ENCODE data around the gene TOMM5.

The TOMM5 gene

GRCh38 chr9:37542488-37542887, 49.9 kb downstream of the TOMM5 start:
- Histone ChIP-seq H3K36me3 (ENCODE audit: insufficient read depth) (no peaks in the 10 kb centered on the region), H2AFZ (ENCODE audit: low read depth) (no peak overlapping the region), H3K27me3 (ENCODE audit: insufficient read depth, low read depth) (no peaks in the 10 kb centered on the region), H3K9ac (no peak overlapping the region), H3K79me2 (ENCODE audit: insufficient read depth, low read depth) (no peaks in the 10 kb centered on the region), H4K20me1 (ENCODE audit: insufficient read depth) (no peaks in the 10 kb centered on the region), H3K4me2 (no peak overlapping the region), H3K27ac (no peak overlapping the region; the same call in 1 of the 2 replicates), H3K4me1 (ENCODE audit: low read depth, poor library complexity, severe bottlenecking) (peaks cover 9% of the 10 kb centered on the region), H3K4me3 (IDR thresholded peaks at IDR 0.05; ENCODE audit: insufficient read depth, low read depth, low read length) (no peak overlapping the region)
- no peak for TF ChIP-seq CTCF (conservative IDR thresholded peaks at IDR 0.05; ENCODE audit: low read depth, low read length)

DNA sequence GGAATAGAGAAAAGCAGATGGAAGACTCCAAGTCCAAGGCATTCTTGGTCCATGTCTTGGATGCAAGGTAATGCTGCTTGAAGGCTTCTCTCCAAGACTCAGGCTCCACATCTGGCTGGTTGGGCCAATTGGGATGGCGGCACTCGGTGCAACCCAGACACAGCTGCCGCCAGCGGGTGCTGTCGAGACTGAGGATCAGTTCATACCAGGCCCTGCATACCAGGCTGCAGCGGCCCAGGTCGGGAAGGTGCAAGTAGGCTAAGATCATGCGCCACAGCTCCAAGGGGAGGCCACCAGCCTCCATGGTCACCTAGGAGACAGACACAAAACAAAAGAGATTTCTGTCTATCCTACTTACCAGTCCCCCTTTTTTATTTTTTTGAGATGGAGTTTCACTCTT, 50.9 kb downstream of the TOMM5 start:
- H3K27ac ChIP-seq, result no peak overlapping the region

GRCh38 chr9:37540634-37541033, 51.8 kb downstream of the TOMM5 start:
- no peak for TF ChIP-seq CTCF (conservative IDR thresholded peaks at IDR 0.05; ENCODE audit: low read depth, low read length)
- no peak overlapping the region for H3K9ac ChIP-seq
- no peaks in the 10 kb centered on the region for H3K27me3 ChIP-seq (ENCODE audit: insufficient read depth, low read depth)
- H3K36me3 ChIP-seq (ENCODE audit: insufficient read depth), result no peaks in the 10 kb centered on the region
- no peak overlapping the region for H3K4me2 ChIP-seq
- H3K27ac ChIP-seq, result no peak overlapping the region
- no peak overlapping the region for H2AFZ ChIP-seq (ENCODE audit: low read depth)
- H4K20me1 ChIP-seq (ENCODE audit: insufficient read depth), result no peaks in the 10 kb centered on the region
- peaks cover 9% of the 10 kb centered on the region for H3K4me1 ChIP-seq (ENCODE audit: low read depth, poor library complexity, severe bottlenecking)
- H3K79me2 ChIP-seq (ENCODE audit: insufficient read depth, low read depth), result no peaks in the 10 kb centered on the region
- no peak overlapping the region for H3K4me3 ChIP-seq (IDR thresholded peaks at IDR 0.05; ENCODE audit: insufficient read depth, low read depth, low read length)

More for the DNA sequence above, 50.9 kb downstream of the TOMM5 start:
- no peak overlapping the region for H3K4me2 ChIP-seq
- H3K4me3 ChIP-seq (IDR thresholded peaks at IDR 0.05; ENCODE audit: insufficient read depth, low read depth, low read length), result no peak overlapping the region
- no peak overlapping the region for H2AFZ ChIP-seq (ENCODE audit: low read depth)
- peaks cover 9% of the 10 kb centered on the region for H3K4me1 ChIP-seq (ENCODE audit: low read depth, poor library complexity, severe bottlenecking)
- H3K27me3 ChIP-seq (ENCODE audit: insufficient read depth, low read depth), result no peaks in the 10 kb centered on the region
- no peaks in the 10 kb centered on the region for H3K36me3 ChIP-seq (ENCODE audit: insufficient read depth)
- H3K9ac ChIP-seq, result no peak overlapping the region
- no peaks in the 10 kb centered on the region for H3K79me2 ChIP-seq (ENCODE audit: insufficient read depth, low read depth)
- TF ChIP-seq CTCF (conservative IDR thresholded peaks at IDR 0.05; ENCODE audit: low read depth, low read length), result no peak
- H4K20me1 ChIP-seq (ENCODE audit: insufficient read depth), result no peaks in the 10 kb centered on the region

DNA sequence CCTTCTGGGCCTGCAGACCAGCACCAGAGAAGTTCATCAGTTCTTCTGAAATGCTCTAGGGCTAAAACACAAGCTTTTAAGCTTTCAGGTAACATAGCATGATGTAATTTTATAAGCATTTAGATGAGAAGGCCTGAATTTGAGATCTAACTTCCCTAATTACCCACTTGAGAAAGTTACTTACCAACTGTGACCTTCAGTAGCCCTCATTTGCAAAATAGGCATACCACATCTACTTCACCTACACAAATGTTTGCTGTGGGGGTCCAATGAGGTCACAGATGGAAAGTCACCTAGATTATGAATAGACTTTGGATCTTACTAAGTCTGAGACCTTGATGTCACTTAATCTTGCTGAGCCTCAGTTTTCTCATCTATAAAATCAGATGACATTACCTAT, 52.8 kb downstream of the TOMM5 start:
- no peak for TF ChIP-seq CTCF (conservative IDR thresholded peaks at IDR 0.05; ENCODE audit: low read depth, low read length)
- Histone ChIP-seq H3K4me1 (ENCODE audit: low read depth, poor library complexity, severe bottlenecking) (peaks cover 9% of the 10 kb centered on the region), H3K27ac (no peak overlapping the region), H3K9ac (no peak overlapping the region), H3K4me2 (no peak overlapping the region), H3K27me3 (ENCODE audit: insufficient read depth, low read depth) (no peaks in the 10 kb centered on the region), H4K20me1 (ENCODE audit: insufficient read depth) (no peaks in the 10 kb centered on the region), H3K36me3 (ENCODE audit: insufficient read depth) (no peaks in the 10 kb centered on the region), H3K4me3 (IDR thresholded peaks at IDR 0.05; ENCODE audit: insufficient read depth, low read depth, low read length) (no peak overlapping the region), H3K79me2 (ENCODE audit: insufficient read depth, low read depth) (no peaks in the 10 kb centered on the region), H2AFZ (ENCODE audit: low read depth) (no peak overlapping the region)
